EH (cell line): ENCODE data around the gene MAGEA11.
"Not testable (repeated sequence)": the region's sequence is repeated elsewhere in the genome, so short reads cannot be mapped to it uniquely, and the experiment has no call there.

Source experiments
- DNase-seq: peaks from one replicate; pipeline ENCODE4 v3.0.0-alpha.2; 2015; ENCODE audit warnings: low read depth

MAGEA11 gene, protein sequence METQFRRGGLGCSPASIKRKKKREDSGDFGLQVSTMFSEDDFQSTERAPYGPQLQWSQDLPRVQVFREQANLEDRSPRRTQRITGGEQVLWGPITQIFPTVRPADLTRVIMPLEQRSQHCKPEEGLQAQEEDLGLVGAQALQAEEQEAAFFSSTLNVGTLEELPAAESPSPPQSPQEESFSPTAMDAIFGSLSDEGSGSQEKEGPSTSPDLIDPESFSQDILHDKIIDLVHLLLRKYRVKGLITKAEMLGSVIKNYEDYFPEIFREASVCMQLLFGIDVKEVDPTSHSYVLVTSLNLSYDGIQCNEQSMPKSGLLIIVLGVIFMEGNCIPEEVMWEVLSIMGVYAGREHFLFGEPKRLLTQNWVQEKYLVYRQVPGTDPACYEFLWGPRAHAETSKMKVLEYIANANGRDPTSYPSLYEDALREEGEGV

DNA sequence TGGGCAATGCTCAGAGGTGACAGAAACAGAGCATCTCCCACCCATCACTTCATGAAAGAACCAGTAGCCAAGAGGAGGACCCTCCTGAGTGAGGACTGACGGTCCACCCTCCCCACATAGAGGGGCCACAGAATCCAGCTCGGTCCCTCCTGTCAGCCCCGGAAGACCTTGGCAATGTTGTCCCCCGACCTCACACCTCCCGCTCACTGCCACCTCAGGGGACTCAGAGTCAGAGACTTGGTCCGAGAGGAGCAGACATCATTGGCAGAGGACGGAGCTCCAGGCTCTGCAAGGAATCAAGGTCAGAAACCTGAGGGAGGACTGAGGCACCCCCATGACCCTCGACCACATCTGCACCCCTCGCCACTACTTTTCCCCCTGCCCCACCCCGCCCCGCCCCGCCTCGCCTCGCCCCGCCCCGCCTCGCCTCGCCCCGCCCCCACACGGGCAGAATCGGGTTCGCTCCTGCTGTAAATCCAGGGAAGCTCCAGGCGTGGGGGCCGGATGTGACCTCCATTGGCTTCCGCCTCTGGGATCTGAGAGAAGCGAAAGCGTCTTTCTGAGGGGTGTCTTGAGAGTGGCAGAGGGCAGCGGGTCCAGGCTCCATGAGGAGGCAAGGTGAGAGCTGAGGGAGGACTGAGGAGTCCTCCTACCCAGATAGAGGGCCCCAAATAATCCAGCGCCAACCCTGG lies at the start of gene MAGEA11:
MAGEA11 (plus strand) TSS at position 516 of the 692 bp plus-strand sequence. CDS start 1,100 bp downstream, outside the sequence.
- no peak for DNase-seq

DNA sequence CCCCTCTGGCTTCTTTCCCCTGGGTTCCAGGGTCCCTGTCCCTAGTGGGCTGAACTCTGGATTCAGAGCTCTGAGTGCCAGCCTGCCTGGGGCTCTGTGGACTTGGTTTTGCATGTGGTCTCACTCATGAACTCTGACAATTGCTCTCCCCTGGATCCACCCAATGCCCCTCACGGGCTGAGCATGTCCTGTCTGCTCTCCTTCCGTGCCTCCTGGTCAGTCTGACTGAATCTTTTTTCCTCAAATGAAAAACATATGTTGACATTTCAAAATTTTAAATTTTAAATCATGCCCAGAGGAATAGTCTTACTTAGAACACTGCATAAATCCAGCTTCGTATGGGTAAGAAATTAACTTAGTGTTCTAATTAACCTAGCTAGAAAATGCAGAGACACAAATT lies 36.8 kb upstream of the MAGEA11 start:
- not testable (repeated sequence) for DNase-seq

DNA sequence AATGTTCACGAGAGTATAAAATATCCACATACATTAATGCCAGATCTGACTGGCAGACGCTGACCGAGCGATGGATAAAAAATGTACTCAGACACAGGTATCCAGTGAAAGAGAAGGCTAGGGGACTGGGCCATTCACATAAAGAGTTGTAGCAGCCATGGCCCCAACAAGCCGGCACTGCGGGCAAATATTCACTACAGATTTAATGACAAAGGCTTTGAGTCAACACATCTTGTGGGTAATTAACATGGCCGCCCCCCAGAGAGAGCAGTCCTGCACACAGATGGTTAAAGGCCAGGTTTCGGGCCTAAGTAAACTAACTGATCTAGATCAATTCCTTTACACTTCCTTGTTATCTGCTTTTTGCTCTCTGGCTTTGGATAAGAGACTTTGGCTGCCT lies 36.3 kb upstream of the MAGEA11 start:
- DNase-seq = not testable (repeated sequence)

DNA sequence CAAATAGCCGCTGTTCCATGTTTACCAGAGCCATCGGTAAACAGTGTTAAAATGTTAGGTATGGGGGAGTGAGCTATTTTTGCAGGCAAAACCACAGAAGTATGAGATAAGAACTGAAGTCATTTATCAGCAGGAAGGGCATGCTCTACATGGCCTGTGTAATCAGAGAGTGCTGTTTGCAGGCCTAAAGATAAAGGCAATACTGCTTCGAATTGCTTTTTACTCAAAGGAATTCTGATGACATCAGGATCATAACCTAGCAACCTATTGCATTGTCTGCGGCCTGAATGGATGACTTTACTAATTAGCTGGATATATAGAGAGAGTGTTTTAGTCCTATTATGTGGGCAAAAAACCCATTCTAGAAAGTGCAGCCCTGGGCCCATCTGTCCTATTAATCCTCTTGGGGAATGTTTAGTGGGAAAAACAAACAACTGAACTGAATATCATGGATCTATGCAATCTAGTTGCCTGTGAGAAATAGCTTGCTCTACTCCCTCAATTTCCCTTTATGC lies 32.6 kb upstream of the MAGEA11 start:
- not testable (repeated sequence) for DNase-seq

DNA sequence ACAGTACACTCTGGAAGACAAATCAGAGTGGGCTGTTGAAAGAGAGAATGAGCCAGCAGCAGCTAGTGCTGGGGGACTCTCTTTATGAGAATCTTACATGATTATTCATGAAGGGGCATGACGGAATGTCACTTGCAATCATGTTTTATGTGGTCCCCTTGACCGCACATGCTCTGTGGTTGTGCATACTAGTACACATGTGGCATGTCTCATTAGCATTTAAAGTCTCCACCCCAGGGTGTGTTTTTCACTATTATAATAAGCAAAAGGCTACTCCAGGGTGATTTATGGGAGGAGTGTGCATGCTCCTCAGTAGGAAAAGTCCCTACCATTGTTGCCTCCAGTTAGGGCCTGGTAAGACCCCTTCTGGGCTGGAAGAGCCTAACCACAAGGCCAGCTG lies 30.7 kb upstream of the MAGEA11 start:
- DNase-seq = no peak

DNA sequence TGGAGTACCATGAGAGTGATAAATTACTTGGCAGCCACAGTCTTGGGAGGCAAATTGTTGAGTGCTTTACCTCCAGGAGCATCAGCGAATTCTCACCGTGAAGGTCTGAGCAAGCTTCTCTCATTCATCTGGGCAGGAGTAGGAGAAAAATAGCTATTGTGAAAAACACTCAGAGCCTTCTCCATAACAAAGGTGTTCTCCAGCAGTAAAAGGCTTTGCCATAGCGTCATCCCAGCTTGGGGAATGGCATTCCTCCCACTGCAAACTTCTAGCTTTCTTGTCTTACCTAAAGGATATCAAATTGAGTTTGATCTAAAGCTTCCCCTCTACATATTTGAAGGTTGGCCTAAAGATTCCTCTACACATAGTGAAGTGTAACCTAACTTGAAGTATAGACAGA lies 29.8 kb upstream of the MAGEA11 start:
- no peak for DNase-seq

DNA sequence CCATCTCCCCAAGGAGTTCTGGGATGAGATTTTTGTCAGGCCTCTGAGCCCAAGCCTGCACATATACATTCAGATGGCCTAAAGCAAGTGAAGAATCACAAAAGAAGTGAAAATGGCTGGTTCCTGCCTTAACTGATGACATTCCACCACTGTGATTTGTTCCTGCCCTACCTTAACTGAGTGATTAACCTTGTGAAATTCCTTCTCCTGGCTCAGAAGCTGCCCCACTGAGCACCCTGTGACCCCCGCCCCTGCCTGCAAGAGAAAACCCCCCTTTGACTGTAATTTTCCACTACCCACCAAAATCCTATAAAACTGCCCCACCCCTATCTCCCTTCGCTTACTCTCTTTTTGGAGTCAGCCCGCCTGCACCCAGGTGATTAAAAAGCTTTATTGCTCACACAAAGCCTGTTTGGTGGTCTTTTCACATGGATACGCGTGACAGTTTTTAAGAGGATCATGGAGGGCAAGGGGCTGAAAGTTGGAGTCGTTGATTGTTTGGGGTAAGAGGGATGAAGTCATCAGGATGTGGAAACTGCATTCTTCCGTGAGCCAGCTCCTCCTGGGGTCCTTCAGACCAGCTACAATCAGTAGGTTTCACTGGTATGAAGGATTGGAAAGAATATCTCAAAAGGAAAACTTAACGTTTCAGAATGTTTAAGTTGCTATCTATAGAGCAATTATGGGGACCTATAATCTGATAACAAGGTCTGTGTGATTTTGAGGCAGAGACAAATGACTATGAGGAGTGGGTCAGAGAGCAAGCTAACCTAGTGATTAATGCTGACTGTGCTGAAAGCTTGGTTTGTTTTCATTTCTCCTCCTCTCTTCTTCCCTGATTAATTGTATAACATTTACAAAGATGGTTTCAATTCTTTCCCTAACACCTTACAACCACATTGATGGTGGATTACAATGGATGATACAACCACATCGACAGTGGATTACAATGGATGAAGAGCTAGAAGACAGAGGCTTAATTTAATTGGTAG lies 28.6 kb upstream of the MAGEA11 start:
- no peak for DNase-seq

DNA sequence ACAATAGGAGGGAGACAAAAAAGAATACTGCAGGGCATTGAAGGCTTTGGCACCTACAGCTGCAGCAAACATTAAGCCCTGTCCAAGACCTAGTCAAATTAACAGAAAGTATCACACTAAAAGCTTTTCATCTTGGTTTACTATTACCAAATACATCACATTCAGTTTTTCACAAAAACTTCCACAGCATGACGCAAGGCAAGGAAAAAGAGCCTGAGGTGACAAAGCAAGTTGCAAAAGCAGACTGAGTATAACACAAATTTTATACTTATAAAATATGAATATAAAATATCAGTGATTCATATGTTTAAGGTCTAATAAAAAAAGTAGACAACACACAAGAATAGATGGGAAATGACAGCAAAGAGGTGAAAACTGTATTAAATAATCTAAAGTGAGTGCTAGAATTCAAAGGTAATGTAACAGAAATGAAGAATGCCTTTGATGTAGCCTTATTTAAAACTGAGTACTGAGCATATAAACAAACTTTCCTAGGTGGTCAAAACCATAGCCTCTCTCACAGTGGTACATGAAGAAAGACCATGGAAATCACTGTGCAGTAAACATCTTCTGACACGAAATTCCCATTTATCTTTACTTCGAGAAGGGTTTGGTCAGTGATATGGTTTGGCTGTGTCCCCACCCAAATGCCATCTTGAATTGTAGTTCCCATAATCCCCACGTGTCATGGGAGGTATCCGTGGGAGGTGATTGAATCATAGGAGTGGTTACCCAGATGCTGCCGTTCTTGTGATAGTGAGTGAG lies 27.7 kb upstream of the MAGEA11 start:
- no peak for DNase-seq

DNA sequence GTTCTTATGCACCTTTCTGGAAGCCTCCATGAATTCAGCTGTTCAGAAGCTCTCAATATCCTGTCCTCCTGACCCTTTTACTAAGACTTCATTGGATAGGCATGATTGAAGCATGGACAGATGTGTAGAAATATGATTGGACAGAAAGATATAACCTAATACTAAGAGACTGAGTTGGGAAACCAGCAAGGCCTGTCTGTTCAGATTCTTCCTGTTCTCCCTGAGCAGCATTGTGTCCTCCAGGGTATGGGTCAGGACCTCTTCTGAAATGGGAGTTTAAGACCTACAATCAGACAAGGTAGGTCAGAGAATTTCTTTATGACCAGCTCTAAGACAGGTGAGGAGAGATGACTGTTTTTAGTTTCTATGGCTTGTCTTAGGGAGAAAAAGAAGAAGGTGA lies 23.9 kb upstream of the MAGEA11 start:
- DNase-seq = no peak

DNA sequence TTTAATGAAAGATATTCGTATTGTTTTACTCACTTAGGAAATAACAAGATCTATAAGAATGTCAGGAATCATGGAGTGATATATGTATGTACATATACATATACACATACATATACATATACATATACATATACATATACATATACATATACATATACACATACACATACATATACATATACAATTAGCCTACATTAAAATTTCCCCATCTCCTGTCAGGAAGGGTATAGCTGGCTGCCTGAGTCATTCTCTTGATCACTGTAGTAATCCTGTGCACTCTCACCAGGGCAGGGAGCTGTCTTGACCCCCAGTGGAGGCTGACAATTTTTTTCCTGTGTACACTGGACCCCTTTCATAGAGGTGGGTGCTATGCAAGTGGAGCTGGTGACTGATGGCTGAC lies 23.3 kb upstream of the MAGEA11 start:
- DNase-seq = no peak

DNA sequence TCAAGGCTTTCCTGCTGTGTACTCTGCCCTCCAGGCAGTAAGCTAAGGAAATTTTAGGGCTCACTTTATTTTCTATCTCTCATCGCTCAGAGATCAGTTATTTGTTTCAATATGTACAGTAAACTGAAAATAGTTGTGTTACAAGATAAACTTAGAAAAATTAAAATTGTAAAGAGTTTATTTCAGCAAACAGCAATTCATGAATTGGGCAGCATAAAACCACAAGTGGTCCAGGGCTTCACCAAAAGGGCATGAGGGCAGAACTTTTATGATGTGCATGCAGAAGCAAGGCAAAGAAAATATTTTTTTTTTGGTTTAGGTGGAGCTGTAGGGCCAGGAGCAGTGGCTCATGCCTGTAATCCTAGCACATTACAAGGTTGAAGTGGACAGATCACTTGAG lies 20.1 kb upstream of the MAGEA11 start:
- DNase-seq = no peak

DNA sequence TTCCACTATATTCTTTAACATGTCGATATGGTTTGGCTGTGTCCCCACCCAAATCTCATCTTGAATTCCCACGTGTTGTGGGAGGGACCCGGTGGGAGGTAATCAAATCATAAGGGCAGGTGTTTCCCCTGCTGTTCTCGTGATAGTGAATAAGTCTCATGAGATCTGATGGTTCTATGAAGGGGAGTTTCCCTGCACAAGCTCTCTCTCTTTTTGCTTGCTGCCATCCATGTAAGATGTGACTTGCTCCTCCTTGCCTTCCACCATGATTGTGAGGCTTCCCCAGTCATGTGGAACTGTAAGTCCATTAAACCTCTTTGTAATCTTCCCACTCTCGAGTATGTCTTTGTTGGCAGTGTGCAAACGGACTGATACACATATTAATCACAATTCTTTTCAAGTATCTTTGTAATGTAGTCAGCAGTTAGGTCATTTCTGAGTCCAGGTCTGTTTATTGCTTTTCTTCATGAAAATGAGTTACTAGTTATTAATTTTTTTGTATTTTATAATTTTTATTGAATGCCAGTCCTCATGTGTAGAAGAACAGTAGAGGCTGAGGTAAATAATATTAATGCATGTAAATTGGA lies 19.1 kb upstream of the MAGEA11 start:
- not testable (repeated sequence) for DNase-seq

DNA sequence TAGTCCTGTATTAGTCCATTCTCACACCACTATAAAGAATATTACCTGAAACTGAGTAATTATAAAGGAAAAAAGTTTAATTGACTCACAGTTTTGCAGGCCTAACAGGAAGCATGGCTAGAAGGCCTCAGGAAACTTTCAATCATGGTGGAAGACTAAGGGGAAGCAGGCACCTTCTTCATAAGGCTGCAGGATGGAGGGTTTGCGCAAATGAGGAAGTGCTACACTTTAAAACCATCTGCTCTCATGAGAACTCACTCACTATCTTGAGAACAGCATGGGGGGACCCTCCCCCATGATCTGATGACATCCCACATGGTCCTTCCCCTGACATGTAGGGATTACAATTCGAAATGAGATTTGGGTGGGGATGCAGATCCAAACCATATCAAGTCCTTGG lies 12.1 kb upstream of the MAGEA11 start:
- DNase-seq = no peak

DNA sequence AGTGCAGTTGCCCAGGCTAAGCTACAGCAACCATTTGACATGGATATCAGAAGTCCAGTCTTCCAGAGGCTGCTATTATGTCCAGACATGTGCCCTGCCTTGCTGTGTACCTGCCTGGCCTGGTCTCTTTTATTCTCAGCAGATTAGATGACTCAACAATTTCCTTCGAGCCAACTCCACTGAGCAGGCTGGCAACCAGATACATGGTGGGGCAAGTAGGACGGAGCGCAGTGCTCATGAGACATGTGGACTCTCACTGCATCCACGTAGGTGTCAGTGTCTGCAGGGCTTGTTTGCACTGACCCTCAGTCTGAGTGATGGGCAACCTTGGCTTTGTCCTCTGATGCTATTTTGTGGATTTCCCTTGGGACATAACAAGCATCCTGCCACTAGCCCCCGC lies 7.2 kb upstream of the MAGEA11 start:
- DNase-seq = no peak

DNA sequence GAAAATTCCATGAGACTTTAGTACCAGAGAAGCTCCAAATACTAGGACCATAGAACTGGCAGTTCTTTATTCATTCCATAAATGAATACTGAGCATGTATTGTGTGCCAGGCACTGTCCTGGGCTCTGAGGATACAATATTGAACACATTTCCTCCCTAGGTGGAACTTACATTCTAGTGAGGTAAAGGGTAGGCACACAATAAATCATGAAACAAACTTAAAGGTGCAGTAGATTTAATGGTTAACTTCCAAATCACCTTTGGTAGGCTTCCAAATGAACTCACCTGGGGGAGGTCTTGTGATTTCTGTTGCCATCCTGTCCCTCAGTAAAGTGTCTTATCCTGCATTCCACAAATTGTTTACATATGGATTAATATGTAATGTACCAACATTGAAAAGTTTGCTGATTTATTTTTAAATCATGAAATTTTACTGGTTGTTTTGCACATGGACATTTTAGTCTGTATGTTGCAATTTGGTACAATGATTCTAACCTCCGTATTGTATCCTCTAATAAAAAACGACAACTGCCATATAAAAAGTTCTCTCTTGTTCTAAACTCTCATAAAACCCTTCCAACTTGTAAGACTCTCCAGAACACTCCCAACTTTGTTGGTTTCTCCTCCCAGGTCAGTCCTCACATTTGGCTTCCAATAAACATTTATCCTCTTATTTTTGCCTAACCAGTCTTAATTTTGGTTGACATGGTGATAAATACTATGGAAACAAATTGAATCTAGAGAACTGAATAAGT lies 4.5 kb upstream of the MAGEA11 start:
- DNase-seq = no peak

DNA sequence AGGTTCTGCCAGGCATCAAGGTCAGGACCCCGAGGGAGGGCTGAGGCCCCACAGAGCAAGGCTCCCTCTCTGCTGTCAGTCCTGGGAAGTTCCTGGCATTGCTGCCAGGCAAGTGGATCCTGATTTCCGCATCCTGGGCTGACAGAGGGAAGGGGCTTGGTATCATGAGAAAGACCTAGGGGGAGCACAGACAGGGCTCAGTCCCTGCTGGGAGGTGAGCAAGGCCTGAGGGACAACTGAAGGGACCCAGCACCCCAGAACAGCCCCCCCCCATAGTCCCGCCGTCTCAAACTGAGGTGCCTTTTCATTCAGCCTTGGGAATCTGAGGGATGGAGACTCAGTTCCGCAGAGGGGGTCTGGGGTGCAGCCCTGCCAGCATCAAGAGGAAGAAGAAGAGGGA lies 971 bp downstream of the MAGEA11 start:
- no peak for DNase-seq

DNA sequence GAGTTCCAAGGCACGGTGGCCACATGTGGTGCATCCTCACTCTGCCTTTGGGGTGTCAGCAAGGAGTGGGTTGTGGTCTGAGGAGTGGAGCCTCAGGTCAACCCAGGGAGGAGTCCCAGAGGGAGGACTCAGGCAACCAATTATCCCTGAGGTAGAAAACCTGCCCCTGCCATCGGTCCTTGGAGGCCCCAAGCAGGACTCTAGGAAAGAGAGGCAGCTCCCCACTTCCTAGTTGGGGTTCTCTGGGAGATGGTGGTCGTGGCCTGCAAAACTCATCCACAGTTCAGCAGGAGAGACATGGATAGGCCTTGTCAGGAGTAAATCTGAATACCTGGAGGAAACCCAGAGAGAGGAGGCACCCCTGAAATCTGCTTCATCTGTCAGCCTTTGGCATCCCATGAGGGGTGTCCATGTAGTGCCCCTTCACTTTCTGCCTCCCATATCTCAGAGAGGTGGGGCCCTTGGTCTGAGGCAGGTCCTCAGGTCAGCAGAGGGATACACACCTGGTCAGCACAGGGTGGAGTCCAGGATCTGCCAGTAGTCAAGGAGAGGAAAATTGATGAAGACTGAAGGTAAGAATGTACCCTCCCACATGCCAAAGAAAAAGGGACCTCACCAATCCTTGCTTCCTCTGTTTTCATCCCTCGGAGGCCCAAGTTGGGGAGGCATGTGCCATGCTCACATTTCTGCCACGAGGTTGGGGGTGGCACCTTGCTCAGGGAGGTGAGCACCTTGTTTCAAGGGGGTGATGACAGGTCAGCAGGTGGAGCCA lies 1.6 kb downstream of the MAGEA11 start:
- DNase-seq = no peak

DNA sequence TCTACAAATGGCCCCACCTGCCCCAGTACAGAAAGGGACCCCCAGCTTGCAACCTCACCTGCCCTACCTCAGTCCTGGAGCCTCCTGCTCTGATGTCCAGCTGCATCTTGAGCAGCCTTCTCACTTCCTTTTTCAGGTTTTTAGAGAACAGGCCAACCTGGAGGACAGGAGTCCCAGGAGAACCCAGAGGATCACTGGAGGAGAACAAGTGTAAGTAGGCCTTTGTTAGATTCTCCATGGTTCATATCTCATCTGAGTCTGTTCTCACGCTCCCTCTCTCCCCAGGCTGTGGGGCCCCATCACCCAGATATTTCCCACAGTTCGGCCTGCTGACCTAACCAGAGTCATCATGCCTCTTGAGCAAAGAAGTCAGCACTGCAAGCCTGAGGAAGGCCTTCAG lies 3.6 kb downstream of the MAGEA11 start:
- DNase-seq = no peak

DNA sequence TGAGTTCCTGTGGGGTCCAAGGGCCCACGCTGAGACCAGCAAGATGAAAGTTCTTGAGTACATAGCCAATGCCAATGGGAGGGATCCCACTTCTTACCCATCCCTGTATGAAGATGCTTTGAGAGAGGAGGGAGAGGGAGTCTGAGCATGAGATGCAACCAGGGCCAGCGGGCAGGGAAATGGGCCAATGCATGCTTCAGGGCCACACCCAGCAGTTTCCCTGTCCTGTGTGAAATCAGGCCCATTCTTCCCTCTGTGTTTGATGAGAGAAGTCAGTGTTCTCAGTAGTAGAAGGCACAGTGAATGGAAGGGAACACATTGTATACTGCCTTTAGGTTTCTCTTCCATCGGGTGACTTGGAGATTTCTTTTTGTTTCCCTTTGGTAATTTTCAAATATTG lies 4.8 kb downstream of the MAGEA11 start:
- no peak for DNase-seq
